SK-N-SH (cell line): Measurements from ENCODE around the gene RASSF3.

Experiments
- CTCF ChIP-seq: fragments of 200-600 bp; sonication (generic); IDR thresholded peaks from 2 replicates; pipeline ENCODE4 v1.6.1; 2017; ENCODE audit warnings: antibody characterized with exemption, mild to moderate bottlenecking, moderate library complexity
- EP300 ChIP-seq, 2 experiments: IDR thresholded peaks; 2 replicates each; pipeline versions ENCODE4 v1.4.0 to v1.6.1; 2012; ENCODE audit warnings: borderline replicate concordance in 1 of 2, low read depth in 1 of 2, low read length in 1 of 2
- GABPA ChIP-seq: IDR thresholded peaks from 2 replicates; pipeline ENCODE4 v1.4.0; 2012; ENCODE audit warnings: low read depth, mild to moderate bottlenecking
- MAX ChIP-seq: IDR thresholded peaks from 2 replicates; pipeline ENCODE4 v1.4.0; 2012; ENCODE audit warnings: low read depth
- POLR2AphosphoS5 ChIP-seq: IDR thresholded peaks from 2 replicates; pipeline ENCODE4 v1.6.1; 2012; ENCODE audit warnings: low read depth, low read length
- RAD21 ChIP-seq: IDR thresholded peaks from 2 replicates; pipeline ENCODE4 v1.6.1; 2012; ENCODE audit warnings: mild to moderate bottlenecking, low read length
- RXRA ChIP-seq: IDR thresholded peaks from 2 replicates; pipeline ENCODE4 v1.4.0; 2012; ENCODE audit warnings: low read depth, mild to moderate bottlenecking, borderline replicate concordance
- SIN3A ChIP-seq: IDR thresholded peaks from 2 replicates; pipeline ENCODE4 v1.6.1; 2012; ENCODE audit warnings: low read depth, mild to moderate bottlenecking, low read length, moderate library complexity, borderline replicate concordance
- SMC3 ChIP-seq: IDR thresholded peaks from 2 replicates; pipeline ENCODE4 v1.6.1; 2012; ENCODE audit warnings: low read depth, low read length, improper control_type of control experiment
- TAF1 ChIP-seq: IDR thresholded peaks from 2 replicates; pipeline ENCODE4 v1.6.1; 2012; ENCODE audit warnings: low read depth, mild to moderate bottlenecking, low read length, moderate library complexity, borderline replicate concordance
- TEAD4 ChIP-seq: IDR thresholded peaks from 2 replicates; pipeline ENCODE4 v1.4.0; 2012; ENCODE audit warnings: mild to moderate bottlenecking, borderline replicate concordance; ENCODE audit not compliant: insufficient read depth
- YY1 ChIP-seq: IDR thresholded peaks from 2 replicates; pipeline ENCODE4 v1.4.0; 2012; ENCODE audit warnings: low read depth, mild to moderate bottlenecking
- TF ChIP-seq, protein P1 (sequence below): fragments of 150-350 bp; IDR thresholded peaks from 2 replicates; pipeline ENCODE4 v1.6.1; 2017; ENCODE audit warnings: antibody characterized with exemption, low read length, low read depth, borderline replicate concordance

DNA sequence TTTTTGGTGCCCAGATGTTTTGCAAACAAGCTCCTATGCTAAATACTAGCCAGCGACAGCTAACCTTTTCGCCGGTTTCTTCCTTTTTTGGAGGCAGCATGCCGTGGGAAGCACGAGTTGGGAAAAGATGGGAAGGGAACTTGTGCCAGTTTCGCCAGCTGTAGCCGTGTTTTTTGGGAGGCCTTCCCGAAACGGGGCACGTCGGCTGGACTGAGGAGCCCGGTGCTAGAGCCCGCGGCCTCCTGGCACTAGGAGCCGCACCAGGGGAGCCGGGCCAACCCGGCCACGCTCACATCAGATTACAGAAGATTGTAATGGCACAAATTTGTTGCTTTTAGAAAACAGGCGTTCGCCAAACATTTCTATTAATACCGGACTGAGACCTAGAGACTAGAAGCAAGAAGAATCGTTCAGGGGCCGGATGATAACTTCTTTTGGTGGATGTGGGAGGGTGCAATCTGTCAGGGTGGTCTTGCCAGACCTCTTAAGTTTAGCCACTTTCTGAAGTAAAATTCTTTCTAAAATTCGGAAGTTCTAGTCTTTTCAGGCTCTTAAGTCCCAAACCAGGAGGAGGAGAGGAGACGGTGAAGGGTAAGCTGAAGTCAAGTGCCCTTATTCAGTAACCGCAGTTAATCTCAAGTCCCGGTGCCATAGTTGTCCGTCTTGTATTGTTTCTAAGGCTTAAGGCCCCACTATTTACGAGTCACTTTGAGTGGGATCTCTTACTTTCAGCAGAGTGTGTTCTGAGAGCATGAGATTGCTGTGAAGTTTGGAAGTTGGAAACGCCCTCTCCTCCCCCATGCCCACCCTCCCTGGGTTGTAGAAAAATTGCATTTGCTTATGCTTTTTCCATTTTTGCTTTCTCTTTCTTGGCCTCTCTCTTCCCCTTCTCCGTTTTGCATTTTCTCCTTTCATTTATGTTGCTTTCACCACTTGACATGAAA is 1.3 kb downstream of the RASSF3 start:
- TF ChIP-seq EP300 (IDR thresholded peaks at IDR 0.05; ENCODE audit: borderline replicate concordance in 1 of 2, low read depth in 1 of 2, low read length in 1 of 2) (no peak), CTCF (no peak), POLR2AphosphoS5 (no peak), TEAD4 (no peak), SIN3A (no peak), SMC3 (no peak), GABPA (no peak), TAF1 (no peak), YY1 (no peak), MAX (no peak), RAD21 (no peak), RXRA (no peak)
- TF ChIP-seq, protein P1, sequence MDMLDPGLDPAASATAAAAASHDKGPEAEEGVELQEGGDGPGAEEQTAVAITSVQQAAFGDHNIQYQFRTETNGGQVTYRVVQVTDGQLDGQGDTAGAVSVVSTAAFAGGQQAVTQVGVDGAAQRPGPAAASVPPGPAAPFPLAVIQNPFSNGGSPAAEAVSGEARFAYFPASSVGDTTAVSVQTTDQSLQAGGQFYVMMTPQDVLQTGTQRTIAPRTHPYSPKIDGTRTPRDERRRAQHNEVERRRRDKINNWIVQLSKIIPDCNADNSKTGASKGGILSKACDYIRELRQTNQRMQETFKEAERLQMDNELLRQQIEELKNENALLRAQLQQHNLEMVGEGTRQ = no peak
